ENCODE data around the gene VTI1A. TPM values are rescaled to one million over a fixed set of nuclear protein-coding genes. Genes with fewer than 3 reads are reported as not detected.
"Not testable (repeated sequence)": the region's sequence is repeated elsewhere in the genome, so short reads cannot be mapped to it uniquely, and the experiment has no call there.

VTI1A gene
- total RNA-seq, 1 donor from 2014 or later: 36.9 TPM

- intact Hi-C loops (cut with DNase I): no loop called here
- ATAC-seq (no peak), DNase-seq (no peak)
- Histone ChIP-seq H3K4me3 (no peak overlapping the region), H3K27ac (no peak overlapping the region), H3K27me3 (ENCODE audit: low read depth) (no peaks in the 10 kb centered on the region), H3K4me1 (no peaks in the 10 kb centered on the region), H3K36me3 (no peaks in the 10 kb centered on the region), H3K9me3 (no peaks in the 10 kb centered on the region)
- no peak for TF ChIP-seq CTCF (IDR thresholded peaks at IDR 0.05)
These were observed 275.7 kb downstream of the VTI1A start for GRCh38 chr10:112722758-112723157.

GRCh38 chr10:112723876-112724275 is 276.9 kb downstream of the VTI1A start:
- Histone ChIP-seq H3K27ac (no peak overlapping the region), H3K4me1 (no peaks in the 10 kb centered on the region), H3K9me3 (no peaks in the 10 kb centered on the region), H3K4me3 (no peak overlapping the region), H3K36me3 (no peaks in the 10 kb centered on the region), H3K27me3 (ENCODE audit: low read depth) (no peaks in the 10 kb centered on the region)
- intact Hi-C loops (cut with DNase I): no loop called here
- ATAC-seq: no peak
- TF ChIP-seq CTCF (IDR thresholded peaks at IDR 0.05): no peak
- DNase-seq: no peak

DNA sequence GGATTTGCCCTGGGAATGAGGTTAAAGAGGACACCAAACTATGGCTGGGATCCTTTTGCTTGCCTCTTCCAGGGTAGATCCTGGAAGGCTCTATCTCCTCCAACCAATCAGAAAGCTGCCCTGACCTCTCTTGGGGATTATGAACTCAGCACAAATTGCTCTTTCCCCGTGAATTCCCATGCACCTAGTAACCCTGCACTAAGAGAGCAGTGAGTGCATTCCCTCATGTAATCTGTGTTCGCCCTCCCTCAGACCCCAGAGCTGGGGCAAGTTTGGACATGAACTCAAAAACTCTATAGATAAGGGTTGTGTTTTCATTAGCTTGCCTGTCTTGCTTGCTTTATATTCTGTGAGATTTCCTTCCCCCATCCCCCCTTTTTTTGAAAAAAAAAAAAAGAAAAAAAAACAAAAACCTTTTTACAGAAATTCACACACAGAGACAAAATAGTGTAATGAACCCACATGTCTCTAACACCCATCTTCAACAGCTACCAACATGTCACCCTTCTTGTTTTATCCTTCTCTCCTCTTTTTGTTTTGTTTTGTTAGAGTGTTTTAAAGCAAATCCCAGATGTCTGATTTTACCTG is 277.5 kb downstream of the VTI1A start:
- Histone ChIP-seq H3K9me3 (no peaks in the 10 kb centered on the region), H3K27me3 (ENCODE audit: low read depth) (no peaks in the 10 kb centered on the region), H3K27ac (no peak overlapping the region), H3K4me3 (no peak overlapping the region), H3K4me1 (no peaks in the 10 kb centered on the region), H3K36me3 (no peaks in the 10 kb centered on the region)
- no peak for DNase-seq
- intact Hi-C loops (cut with DNase I): no loop called here
- no peak for TF ChIP-seq CTCF (IDR thresholded peaks at IDR 0.05)
- no peak for ATAC-seq

DNA sequence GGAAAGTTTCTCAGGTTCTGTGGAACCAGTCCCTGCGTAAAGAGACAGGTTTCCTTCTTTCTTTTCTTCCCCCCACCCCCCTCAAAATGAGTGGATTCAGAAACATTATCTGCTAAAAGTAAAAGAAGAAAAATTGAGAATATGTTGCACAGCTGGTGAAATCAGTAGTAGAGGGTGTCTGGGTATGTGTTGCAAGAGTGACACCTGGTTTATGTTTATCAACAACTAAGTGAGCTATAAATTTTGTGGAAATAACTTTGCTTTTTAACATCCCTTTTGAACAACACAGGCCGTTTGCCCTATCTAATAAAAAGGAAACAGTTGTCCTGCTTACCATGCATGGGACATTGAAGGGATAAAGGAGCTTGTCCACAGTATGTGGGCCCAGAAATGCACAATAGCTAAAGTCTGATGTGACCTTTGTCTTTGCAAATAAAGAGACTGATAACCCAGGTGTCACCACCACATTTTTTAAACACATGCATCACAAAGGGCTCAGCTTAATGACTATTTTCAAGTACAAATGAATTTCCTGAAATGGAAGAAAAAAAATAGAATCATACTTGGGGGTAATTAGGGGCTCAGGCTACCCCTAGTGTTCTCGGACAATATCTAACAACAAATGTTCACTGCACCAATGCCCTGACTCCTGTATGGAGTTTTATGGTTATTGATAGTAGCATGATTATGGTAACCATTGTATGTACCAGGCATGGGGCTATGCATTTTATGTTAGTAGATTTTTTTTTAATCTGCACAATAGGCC is 281.3 kb downstream of the VTI1A start:
- no peaks in the 10 kb centered on the region for H3K4me1 ChIP-seq
- DNase-seq: no peak
- H3K4me3 ChIP-seq: no peak overlapping the region
- intact Hi-C loops (cut with DNase I): no loop called here
- H3K9me3 ChIP-seq: no peaks in the 10 kb centered on the region
- no peaks in the 10 kb centered on the region for H3K27me3 ChIP-seq (ENCODE audit: low read depth)
- H3K36me3 ChIP-seq: no peaks in the 10 kb centered on the region
- no peak for ATAC-seq
- H3K27ac ChIP-seq: no peak overlapping the region
- TF ChIP-seq CTCF (IDR thresholded peaks at IDR 0.05): no peak

GRCh38 chr10:112728997-112729396 is 282.0 kb downstream of the VTI1A start:
- no peak for DNase-seq
- Histone ChIP-seq H3K4me1 (no peaks in the 10 kb centered on the region), H3K36me3 (no peaks in the 10 kb centered on the region), H3K4me3 (no peak overlapping the region), H3K27ac (no peak overlapping the region), H3K9me3 (no peaks in the 10 kb centered on the region), H3K27me3 (ENCODE audit: low read depth) (no peaks in the 10 kb centered on the region)
- TF ChIP-seq CTCF (IDR thresholded peaks at IDR 0.05): no peak
- intact Hi-C loops (cut with DNase I): no loop called here
- ATAC-seq: no peak

DNA sequence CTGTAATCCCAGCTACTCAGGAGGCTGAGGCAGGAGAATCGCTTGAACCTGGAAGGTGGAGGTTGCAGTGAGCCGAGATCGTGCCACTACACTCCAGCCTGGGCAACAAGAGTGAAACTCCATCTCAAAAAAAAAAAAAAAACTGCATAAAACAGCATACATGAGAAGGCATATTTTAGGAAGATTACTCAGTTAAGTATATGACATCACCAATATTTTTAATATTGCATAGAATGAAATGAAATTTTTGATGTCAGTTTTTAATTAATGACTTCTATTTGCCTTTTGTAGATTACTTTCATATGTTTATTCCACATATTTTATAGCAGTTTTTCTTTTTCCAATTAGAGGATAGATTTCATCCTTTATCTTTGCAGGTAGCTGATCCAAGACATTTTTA is 284.4 kb downstream of the VTI1A start:
- DNase-seq; ATAC-seq; intact Hi-C loops (cut with DNase I): not testable (repeated sequence)

More for the DNA sequence above, 284.4 kb downstream of the VTI1A start:
- H3K27me3 ChIP-seq (ENCODE audit: low read depth); H3K36me3 ChIP-seq; H3K4me1 ChIP-seq; H3K9me3 ChIP-seq; H3K4me3 ChIP-seq; H3K27ac ChIP-seq: not testable (repeated sequence)
